B cell (primary cell): ENCODE measurements around the gene NOP9. TPM values are rescaled to one million over a fixed set of nuclear protein-coding genes. Genes with fewer than 3 reads are reported as not detected.

Experiments
- ATAC-seq: fragments of 200-7000 bp; cut with Tn5 transposase; one replicate; pipeline ENCODE4 v1.10.0; 2021; ENCODE audit warnings: low read depth, mild to moderate bottlenecking, moderate number of reproducible peaks, moderate library complexity
- CTCF ChIA-PET: fragments of 350-600 bp; sonication (Branson Sonifier 250); formaldehyde crosslinking; loops from one replicate; lab custom pipeline; 2021; ENCODE audit warnings: antibody characterized with exemption, inconsistent platforms; lab: Charles Lee
- POLR2A ChIA-PET: fragments of 350-600 bp; sonication (Branson Sonifier 250); formaldehyde crosslinking; loops from one replicate; lab custom pipeline; 2021; ENCODE audit warnings: antibody characterized with exemption; lab: Charles Lee
- DNase-seq: peaks from one replicate; pipeline ENCODE4 v3.0.0; 2013
- H2AFZ ChIP-seq: 2 replicates; pipeline ENCODE4 v1.6.1; 2012; ENCODE audit warnings: mild to moderate bottlenecking, low read depth, low read length; ENCODE audit not compliant: insufficient read depth, poor library complexity, severe bottlenecking
- H3K27ac ChIP-seq, 2 donors: 1 replicate in 1 of 2; 2 replicates in 1 of 2; pipeline ENCODE4 v1.5.1; 2012 to 2013; ENCODE audit warnings: low read length in 2 of 2, mild to moderate bottlenecking in 2 of 2, moderate library complexity in 1 of 2
- H3K27me3 ChIP-seq, 4 experiments: fragments of 200-600 bp in 1 of 4; sonication (generic) in 1 of 4; replicated peaks in 1 of 4; 1 replicate in 2 of 4; 2 replicates in 2 of 4; pipeline versions ENCODE4 v1.6.1 to v1.7.0; 2013 to 2016; ENCODE audit warnings: low read length in 3 of 4, mild to moderate bottlenecking in 2 of 4, mixed read lengths in 1 of 4, moderate library complexity in 1 of 4; ENCODE audit not compliant: insufficient read depth in 4 of 4, control insufficient read depth in 3 of 4; ENCODE audit errors: control extremely low read depth in 1 of 4
- H3K36me3 ChIP-seq, 2 experiments: replicated peaks in 1 of 2; 1 replicate in 1 of 2; 2 replicates in 1 of 2; pipeline versions ENCODE4 v1.6.1 to v1.7.1; 2013; ENCODE audit warnings: low read length in 1 of 2; ENCODE audit not compliant: insufficient read depth in 2 of 2, control insufficient read depth in 1 of 2; ENCODE audit errors: control extremely low read depth in 1 of 2, extremely low read depth in 1 of 2
- H3K4me1 ChIP-seq, 2 donors: fragments of 200-600 bp in 1 of 2; sonication (generic) in 1 of 2; 1 replicate in 1 of 2; 2 replicates in 1 of 2; pipeline versions ENCODE4 v1.5.1 to v1.6.1; 2013 to 2017; ENCODE audit warnings: low read length in 2 of 2; ENCODE audit not compliant: control insufficient read depth in 2 of 2, insufficient read depth in 2 of 2
- H3K4me2 ChIP-seq: replicated peaks from 2 replicates; pipeline ENCODE3; 2012; ENCODE audit warnings: mild to moderate bottlenecking, low read depth, low read length; ENCODE audit not compliant: poor library complexity, severe bottlenecking
- H3K4me3 ChIP-seq, 5 experiments: fragments of 200-600 bp in 1 of 5; sonication (generic) in 1 of 5; 1 replicate in 3 of 5; 2 replicates in 2 of 5; pipeline versions ENCODE4 v1.5.1 to v1.7.0; 2011 to 2016; ENCODE audit warnings: low read length in 4 of 5, mild to moderate bottlenecking in 4 of 5, low read depth in 2 of 5, control low read depth in 1 of 5, moderate library complexity in 1 of 5; ENCODE audit not compliant: insufficient read depth in 1 of 5; ENCODE audit errors: control extremely low read depth in 1 of 5, extremely low read depth in 1 of 5
- H3K79me2 ChIP-seq: fragments of 200-600 bp; sonication (generic); one replicate; pipeline ENCODE4 v1.6.0; 2016; ENCODE audit warnings: low read length; ENCODE audit not compliant: control insufficient read depth, insufficient read depth
- H3K9ac ChIP-seq: fragments of 200-600 bp; sonication (generic); 2 replicates; pipeline ENCODE4 v1.6.1; 2017; ENCODE audit warnings: mild to moderate bottlenecking, low read length, moderate library complexity
- H3K9me3 ChIP-seq, 3 donors: one replicate each; pipeline versions ENCODE4 v1.6.1 to v1.7.1; 2013; ENCODE audit warnings: low read length in 2 of 3; ENCODE audit not compliant: control insufficient read depth in 2 of 3, insufficient read depth in 1 of 3; ENCODE audit errors: control extremely low read depth in 1 of 3
- H4K20me1 ChIP-seq: 2 replicates; pipeline ENCODE4 v1.6.0; 2012; ENCODE audit warnings: mild to moderate bottlenecking, low read length; ENCODE audit not compliant: insufficient read depth, control insufficient read depth, poor library complexity, severe bottlenecking
- H3K27ac Mint-ChIP-seq: one replicate; pipeline ENCODE4 v1.8.0; 2021; ENCODE audit warnings: mixed read lengths
- H3K27me3 Mint-ChIP-seq: one replicate; pipeline ENCODE4 v1.8.0; 2021; ENCODE audit warnings: mixed read lengths
- H3K4me1 Mint-ChIP-seq: one replicate; pipeline ENCODE4 v1.8.0; 2021; ENCODE audit warnings: mixed read lengths
- H3K4me3 Mint-ChIP-seq: one replicate; pipeline ENCODE4 v1.8.0; 2021; ENCODE audit warnings: mixed read lengths
- H3K9me3 Mint-ChIP-seq: one replicate; pipeline ENCODE4 v1.8.0; 2022; ENCODE audit warnings: mixed read lengths; ENCODE audit not compliant: insufficient read depth
- EZH2 ChIP-seq: IDR thresholded peaks from 2 replicates; pipeline ENCODE4 v1.6.1; 2012; ENCODE audit warnings: borderline replicate concordance, low read depth, mild to moderate bottlenecking, moderate library complexity, low read length; ENCODE audit not compliant: insufficient read depth, poor library complexity, severe bottlenecking
- WGBS: methylation state at CpG from one replicate; pipeline ENCODE4 v1.1.5; 2013; ENCODE audit warnings: missing lambda C conversion rate; ENCODE audit not compliant: insufficient coverage; 5-methylcytosine and 5-hydroxymethylcytosine counted together
- intact Hi-C: fragments of 100-400 bp; cut with micrococcal nuclease; formaldehyde crosslinking; loops from one replicate; pipeline ENCODE4 v1.10.0; 2022
- polyA plus RNA-seq: library from polyadenylated mRNA; depleted of rRNA; stranded (reverse); fragments of >200 nt; gene quantifications from 2 replicates; pipeline ENCODE4 v1.2.3, GENCODE V29; 2012
- total RNA-seq, 2 donors: library from RNA; stranded (reverse); fragments of 120-200 nt in 1 of 2; gene quantifications; 1 replicate in 1 of 2; 2 replicates in 1 of 2; pipeline versions ENCODE4 v1.2.3 to v1.2.4, GENCODE V29; 2013 to 2022
- TF ChIP-seq, protein P1 (sequence below): fragments of 200-600 bp; IDR thresholded peaks from one replicate; pipeline ENCODE4 v1.8.0; 2022; ENCODE audit warnings: antibody characterized with exemption, mild to moderate bottlenecking

Gene NOP9
- total and polyA plus RNA-seq, 2 donors (not counting 1 experiment from before 2014, with no cell fraction given), result 9.7 to 22.6 TPM

DNA sequence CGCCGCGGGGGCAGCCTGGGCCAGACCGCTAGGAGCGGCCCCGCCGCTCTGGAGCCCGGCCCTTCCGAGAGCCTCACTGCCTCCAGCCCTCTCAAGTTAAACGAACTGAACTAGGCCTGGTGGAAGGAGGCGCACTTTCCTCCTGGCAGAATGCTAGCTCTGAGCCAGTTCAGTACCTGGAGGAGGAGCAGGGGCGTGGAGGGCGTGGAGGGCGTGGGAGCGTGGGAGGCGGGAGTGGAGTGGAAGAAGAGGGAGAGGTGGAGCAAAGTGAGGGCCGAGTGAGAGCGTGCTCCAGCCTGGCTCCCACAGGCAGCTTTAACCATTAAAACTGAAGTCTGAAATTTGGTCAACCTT is 16.9 kb downstream of the NOP9 start:
- Histone ChIP-seq H3K4me1 (peaks cover 27 to 33% of the 10 kb centered on the region in 2 donors), H3K27me3 (peaks cover 0 to 6% (median 0%) of the 10 kb centered on the region in 4 experiments), H3K36me3 (no peaks in the 10 kb centered on the region), H2AFZ (no peak overlapping the region), H3K27ac (no peak overlapping the region), H3K9ac (no peak overlapping the region), H3K4me2 (no peak overlapping the region), H4K20me1 (no peaks in the 10 kb centered on the region), H3K79me2 (no peaks in the 10 kb centered on the region), H3K4me3 (no peak overlapping the region), H3K9me3 (no peaks in the 10 kb centered on the region)
- CTCF ChIA-PET, result no interaction called here
- POLR2A ChIA-PET, result no interaction called here
- Mint-ChIP-seq H3K4me1 (peaks cover 34% of the 10 kb centered on the region), H3K27me3 (peaks cover 11% of the 10 kb centered on the region), H3K4me3 (no peak overlapping the region), H3K9me3 (no peaks in the 10 kb centered on the region), H3K27ac (no peak overlapping the region)
- no peak for ATAC-seq
- no peak for DNase-seq
- intact Hi-C loops, result no loop called here
- TF ChIP-seq EZH2, result no peak
- TF ChIP-seq, protein P1, sequence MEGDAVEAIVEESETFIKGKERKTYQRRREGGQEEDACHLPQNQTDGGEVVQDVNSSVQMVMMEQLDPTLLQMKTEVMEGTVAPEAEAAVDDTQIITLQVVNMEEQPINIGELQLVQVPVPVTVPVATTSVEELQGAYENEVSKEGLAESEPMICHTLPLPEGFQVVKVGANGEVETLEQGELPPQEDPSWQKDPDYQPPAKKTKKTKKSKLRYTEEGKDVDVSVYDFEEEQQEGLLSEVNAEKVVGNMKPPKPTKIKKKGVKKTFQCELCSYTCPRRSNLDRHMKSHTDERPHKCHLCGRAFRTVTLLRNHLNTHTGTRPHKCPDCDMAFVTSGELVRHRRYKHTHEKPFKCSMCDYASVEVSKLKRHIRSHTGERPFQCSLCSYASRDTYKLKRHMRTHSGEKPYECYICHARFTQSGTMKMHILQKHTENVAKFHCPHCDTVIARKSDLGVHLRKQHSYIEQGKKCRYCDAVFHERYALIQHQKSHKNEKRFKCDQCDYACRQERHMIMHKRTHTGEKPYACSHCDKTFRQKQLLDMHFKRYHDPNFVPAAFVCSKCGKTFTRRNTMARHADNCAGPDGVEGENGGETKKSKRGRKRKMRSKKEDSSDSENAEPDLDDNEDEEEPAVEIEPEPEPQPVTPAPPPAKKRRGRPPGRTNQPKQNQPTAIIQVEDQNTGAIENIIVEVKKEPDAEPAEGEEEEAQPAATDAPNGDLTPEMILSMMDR, result no peak
- WGBS, result 94% methylated on average over 18 of the region's 18 CpGs

DNA sequence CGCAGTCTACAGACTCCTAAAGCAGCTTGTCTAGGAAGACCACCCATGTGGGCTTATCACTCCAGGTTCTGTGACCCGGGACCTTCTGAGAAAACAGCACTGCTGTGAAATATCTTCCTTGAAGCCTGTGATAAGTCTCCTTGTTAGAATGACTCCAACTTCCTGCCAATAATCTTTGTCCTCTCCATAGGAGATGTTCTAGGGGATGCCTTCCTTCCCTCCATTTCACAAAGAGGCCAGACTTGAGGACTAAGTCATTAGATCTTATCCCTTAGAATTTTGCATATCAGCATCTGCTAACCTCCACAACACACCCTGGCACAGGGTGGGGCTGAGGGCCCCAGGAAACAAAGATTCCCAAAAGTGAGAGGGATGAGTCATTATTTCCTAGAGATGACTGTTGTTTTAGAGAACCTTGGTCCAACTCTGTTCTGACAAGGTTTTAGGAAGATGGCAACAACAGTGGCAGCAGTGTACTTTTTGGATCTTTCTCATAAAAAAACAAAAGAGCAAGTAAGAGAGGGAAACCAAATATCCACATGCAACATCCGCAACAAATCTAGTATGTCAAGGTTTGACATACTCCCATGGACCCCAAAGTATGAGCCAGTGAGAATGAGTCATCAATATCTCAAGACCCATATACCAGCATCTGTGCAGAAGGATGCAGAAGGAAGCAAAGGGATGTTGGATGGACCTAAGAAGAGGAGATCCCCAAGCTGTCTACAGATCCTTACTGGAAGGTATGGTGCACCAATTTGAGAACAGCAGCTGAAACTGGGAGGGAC is 17.7 kb downstream of the NOP9 start:
- Histone ChIP-seq H3K36me3 (no peaks in the 10 kb centered on the region), H3K27ac (no peak overlapping the region), H2AFZ (no peak overlapping the region), H3K4me1 (peaks cover 20 to 26% of the 10 kb centered on the region in 2 donors), H3K9ac (no peak overlapping the region), H3K9me3 (no peaks in the 10 kb centered on the region), H3K4me2 (no peak overlapping the region), H3K4me3 (no peak overlapping the region), H3K27me3 (peaks cover 0 to 6% (median 0%) of the 10 kb centered on the region in 4 experiments), H4K20me1 (no peaks in the 10 kb centered on the region), H3K79me2 (no peaks in the 10 kb centered on the region)
- ChIA-PET CTCF (interaction anchor here (1.1 to 2.1 kb wide), 4 partner anchors 10 to 19 kb away, joined by 3 to 14 read pairs (median 8); partner anchors contain the start of gene CIDEB), POLR2A (no interaction called here)
- H3K27ac Mint-ChIP-seq, result no peak overlapping the region
- WGBS, result 96% methylated on average over 2 of the region's 3 CpGs
- TF ChIP-seq, protein P1, result no peak
- TF ChIP-seq EZH2, result no peak
- DNase-seq (no peak), ATAC-seq (no peak)
- H3K27me3 Mint-ChIP-seq, result peaks cover 11% of the 10 kb centered on the region
- intact Hi-C loops, result no loop called here
- no peaks in the 10 kb centered on the region for H3K9me3 Mint-ChIP-seq
- H3K4me1 Mint-ChIP-seq, result peaks cover 27% of the 10 kb centered on the region
- no peak overlapping the region for H3K4me3 Mint-ChIP-seq
